HEK293 (cell line): ENCODE results near the gene CHST7.

ENCODE experiments used
- CTCF ChIA-PET: fragments of 350-600 bp; formaldehyde crosslinking; extraction: SDS; loops from one replicate; lab custom pipeline; 2021; ENCODE audit warnings: antibody characterized with exemption; lab: Yijun Ruan, JAX
- POLR2A ChIA-PET: fragments of 300-600 bp; formaldehyde crosslinking; extraction: SDS; loops from one replicate; lab custom pipeline; 2020; ENCODE audit warnings: antibody characterized with exemption, inconsistent platforms; lab: Yijun Ruan, JAX
- H3K27ac ChIP-seq: fragments of 200-500 bp; sonication (Bioruptor generic); 2 replicates; pipeline ENCODE4 v1.5.1; 2014; ENCODE audit warnings: low read depth, low read length, control low read depth, inconsistent platforms; ENCODE audit errors: extremely low read depth
- H3K36me3 ChIP-seq, 2 experiments: fragments of 200-500 bp in 1 of 2; sonication (Bioruptor generic) in 1 of 2; 1 replicate in 1 of 2; 2 replicates in 1 of 2; pipeline ENCODE4 v1.5.1; 2014 to 2017; ENCODE audit warnings: inconsistent platforms in 2 of 2, low read length in 2 of 2; ENCODE audit not compliant: control insufficient read depth in 2 of 2, insufficient read depth in 1 of 2
- H3K4me1 ChIP-seq: fragments of 200-500 bp; sonication (Bioruptor generic); 2 replicates; pipeline ENCODE4 v1.5.1; 2014; ENCODE audit warnings: mild to moderate bottlenecking, low read length, inconsistent platforms; ENCODE audit not compliant: control insufficient read depth, insufficient read depth
- H3K4me3 ChIP-seq: 2 replicates; pipeline ENCODE4 v1.5.1; 2011; ENCODE audit warnings: low read depth, mild to moderate bottlenecking, control low read depth, low read length, moderate library complexity
- H3K9me3 ChIP-seq: fragments of 200-500 bp; sonication (Bioruptor generic); 2 replicates; pipeline ENCODE4 v1.5.1; 2014; ENCODE audit warnings: low read depth, low read length, inconsistent platforms; ENCODE audit not compliant: control insufficient read depth, insufficient read depth
- GLIS1 ChIP-seq: fragments of 450-650 bp; formaldehyde crosslinking; IDR thresholded peaks from 2 replicates; pipeline ENCODE4 v1.5.1; 2016; ENCODE audit warnings: missing biosample characterization, missing genetic modification characterization
- HOXD13 ChIP-seq: sonication (generic); formaldehyde crosslinking; IDR thresholded peaks from 2 replicates; pipeline ENCODE4 v1.8.0; 2022; ENCODE audit warnings: missing genetic modification reagents, borderline replicate concordance
- KLF1 ChIP-seq: fragments of 450-650 bp; formaldehyde crosslinking; IDR thresholded peaks from 2 replicates; pipeline ENCODE4 v1.5.1; 2016; ENCODE audit warnings: missing biosample characterization, missing genetic modification characterization
- MYNN ChIP-seq: fragments of 450-650 bp; formaldehyde crosslinking; IDR thresholded peaks from 2 replicates; pipeline ENCODE4 v1.5.1; 2016; ENCODE audit warnings: missing biosample characterization, missing genetic modification characterization, borderline replicate concordance
- PRDM6 ChIP-seq: fragments of 450-650 bp; formaldehyde crosslinking; IDR thresholded peaks from 2 replicates; pipeline ENCODE4 v1.5.1; 2017; ENCODE audit warnings: missing biosample characterization, missing genetic modification characterization
- SETDB1 ChIP-seq: IDR thresholded peaks from one replicate; pipeline ENCODE4 v1.6.1; 2017; ENCODE audit warnings: mild to moderate bottlenecking, low read length, moderate library complexity, mixed read lengths; ENCODE audit not compliant: insufficient read length
- WT1 ChIP-seq: fragments of 450-650 bp; formaldehyde crosslinking; IDR thresholded peaks from 2 replicates; pipeline ENCODE4 v1.5.1; 2016; ENCODE audit warnings: missing biosample characterization, missing genetic modification characterization
- ZBTB17 ChIP-seq: fragments of 450-650 bp; formaldehyde crosslinking; IDR thresholded peaks from 2 replicates; pipeline ENCODE4 v1.5.1; 2016; ENCODE audit warnings: missing biosample characterization, missing genetic modification characterization
- ZNF174 ChIP-seq: fragments of 450-650 bp; formaldehyde crosslinking; IDR thresholded peaks from 2 replicates; pipeline ENCODE4 v1.5.0; 2017; ENCODE audit warnings: missing biosample characterization, mild to moderate bottlenecking, missing genetic modification characterization
- ZNF2 ChIP-seq: fragments of 450-650 bp; formaldehyde crosslinking; IDR thresholded peaks from 2 replicates; pipeline ENCODE4 v1.5.1; 2016; ENCODE audit warnings: missing biosample characterization, missing genetic modification characterization
- ZNF24 ChIP-seq: fragments of 450-650 bp; formaldehyde crosslinking; IDR thresholded peaks from 2 replicates; pipeline ENCODE4 v1.5.1; 2016; ENCODE audit warnings: missing biosample characterization, missing genetic modification characterization
- ZNF341 ChIP-seq: fragments of 450-650 bp; formaldehyde crosslinking; IDR thresholded peaks from 2 replicates; pipeline ENCODE4; 2016; ENCODE audit warnings: low read depth, missing biosample characterization, missing genetic modification characterization
- ZNF529 ChIP-seq: fragments of 450-650 bp; formaldehyde crosslinking; IDR thresholded peaks from 2 replicates; pipeline ENCODE4 v1.5.1; 2017; ENCODE audit warnings: missing genetic modification characterization, missing biosample characterization; ENCODE audit not compliant: insufficient replicate concordance
- ZNF639 ChIP-seq: fragments of 450-650 bp; formaldehyde crosslinking; IDR thresholded peaks from 2 replicates; pipeline ENCODE4 v1.5.1; 2016; ENCODE audit warnings: missing biosample characterization, missing genetic modification characterization
- ZNF654 ChIP-seq: fragments of 450-650 bp; formaldehyde crosslinking; IDR thresholded peaks from 2 replicates; pipeline ENCODE4 v1.5.1; 2016; ENCODE audit warnings: low read depth, missing biosample characterization, missing genetic modification characterization
- ZNF701 ChIP-seq: fragments of 450-650 bp; formaldehyde crosslinking; IDR thresholded peaks from 2 replicates; pipeline ENCODE4 v1.5.1; 2016; ENCODE audit warnings: missing biosample characterization, missing genetic modification characterization

CHST7 gene

GRCh38 chrX:46587158-46587557, 13.6 kb downstream of the CHST7 start:
- Histone ChIP-seq H3K27ac (no peak overlapping the region), H3K4me1 (0 out of 2 replicates have a peak, but pooled peaks cover 3% of the 10 kb centered on the region), H3K4me3 (no peak overlapping the region), H3K36me3 (no peaks in the 10 kb centered on the region), H3K9me3 (no peaks in the 10 kb centered on the region)
- TF ChIP-seq ZNF24 (tag by site-specific recombination) (no peak), GLIS1 (0 out of 2 replicates have a peak, but pooled peaks have one; percentile 15), WT1 (tag by site-specific recombination) (peak; percentile 66; the same call in 1 of the 2 replicates)
- ChIA-PET CTCF (interaction anchor here (0.5 kb wide), 1 partner anchor 252 kb away, joined by 3 read pairs; no protein-coding TSS in a partner anchor), POLR2A (no interaction called here)

- ChIA-PET CTCF (interaction anchor here (0.5 to 0.8 kb wide), 3 partner anchors 33 to 675 kb away, joined by 3 read pairs; no protein-coding TSS in a partner anchor), POLR2A (no interaction called here)
- Histone ChIP-seq H3K4me1 (0 out of 2 replicates have a peak, but pooled peaks cover 3% of the 10 kb centered on the region), H3K27ac (no peak overlapping the region), H3K4me3 (no peak overlapping the region), H3K36me3 (no peaks in the 10 kb centered on the region), H3K9me3 (no peaks in the 10 kb centered on the region)
- TF ChIP-seq ZNF2 (tag by site-specific recombination) (no peak), PRDM6 (tag by site-specific recombination) (0 out of 2 replicates have a peak, but pooled peaks have one; percentile 24)
Measured at GRCh38 chrX:46587753-46588171, 14.2 kb downstream of the CHST7 start.

GRCh38 chrX:46588263-46588662, 14.7 kb downstream of the CHST7 start:
- no peak overlapping the region for H3K27ac ChIP-seq

GRCh38 chrX:46589977-46590723, 16.6 kb downstream of the CHST7 start:
- POLR2A ChIA-PET = no interaction called here
- Histone ChIP-seq H3K9me3 (no peaks in the 10 kb centered on the region), H3K4me1 (0 out of 2 replicates have a peak, but pooled peaks cover 3% of the 10 kb centered on the region), H3K36me3 (no peaks in the 10 kb centered on the region), H3K4me3 (no peak overlapping the region)
- CTCF ChIA-PET = interaction anchor here (0.6 to 0.8 kb wide), 2 partner anchors 63 to 231 kb away, joined by 3 read pairs; no protein-coding TSS in a partner anchor
- TF ChIP-seq HOXD13 (CRISPR knock-in tag) = no peak
- no peak for TF ChIP-seq ZNF701 (tag by site-specific recombination)
- no peak for TF ChIP-seq ZNF654 (tag by site-specific recombination)
- no peak for TF ChIP-seq KLF1 (tag by site-specific recombination)
- TF ChIP-seq ZNF639 (tag by site-specific recombination) = no peak
- no peak for TF ChIP-seq ZNF529 (tag by site-specific recombination)
- TF ChIP-seq ZNF341 = no peak
- TF ChIP-seq SETDB1 = no peak
- TF ChIP-seq ZNF174 = no peak
- TF ChIP-seq, all 188 proteins: peak for 0
- no peak overlapping the region for H3K27ac ChIP-seq

More at GRCh38 chrX:46588263-46588662, 14.7 kb downstream of the CHST7 start:
- H3K4me1 ChIP-seq = 0 out of 2 replicates have a peak, but pooled peaks cover 3% of the 10 kb centered on the region
- H3K4me3 ChIP-seq = no peak overlapping the region
- ChIA-PET CTCF (interaction anchor here (0.8 kb wide), 1 partner anchor 33 kb away, joined by 3 read pairs; no protein-coding TSS in a partner anchor), POLR2A (no interaction called here)
- H3K9me3 ChIP-seq = no peaks in the 10 kb centered on the region
- TF ChIP-seq MYNN (tag by site-specific recombination) (no peak), ZBTB17 (tag by site-specific recombination) (peak; percentile 26; the same call in 1 of the 2 replicates)
- TF ChIP-seq, all 188 proteins: peak for 1
- H3K36me3 ChIP-seq = no peaks in the 10 kb centered on the region
